ENCODE measurements around the gene CASTOR2.

GRCh38 chr7:75055830-75056772, 91.6 kb downstream of the CASTOR2 start:
- TF ChIP-seq CTCF (conservative IDR thresholded peaks at IDR 0.05; ENCODE audit: low read length) = no peak
- TF ChIP-seq EZH2phosphoT487 (IDR thresholded peaks at IDR 0.05; ENCODE audit: borderline replicate concordance) = no peak

Data from Loucy (cell line).